GM18907 (cell line): ENCODE results near the gene IL2RA.
"Not testable (repeated sequence)": the region's sequence is repeated elsewhere in the genome, so short reads cannot be mapped to it uniquely, and the experiment has no call there.

Experiments used
- ATAC-seq: cut with Tn5 transposase; IDR thresholded peaks from one replicate; pipeline ENCODE4 v1.9.1; 2021; ENCODE audit warnings: mild to moderate bottlenecking, moderate library complexity; ENCODE audit not compliant: unreplicated experiment

Gene IL2RA

DNA sequence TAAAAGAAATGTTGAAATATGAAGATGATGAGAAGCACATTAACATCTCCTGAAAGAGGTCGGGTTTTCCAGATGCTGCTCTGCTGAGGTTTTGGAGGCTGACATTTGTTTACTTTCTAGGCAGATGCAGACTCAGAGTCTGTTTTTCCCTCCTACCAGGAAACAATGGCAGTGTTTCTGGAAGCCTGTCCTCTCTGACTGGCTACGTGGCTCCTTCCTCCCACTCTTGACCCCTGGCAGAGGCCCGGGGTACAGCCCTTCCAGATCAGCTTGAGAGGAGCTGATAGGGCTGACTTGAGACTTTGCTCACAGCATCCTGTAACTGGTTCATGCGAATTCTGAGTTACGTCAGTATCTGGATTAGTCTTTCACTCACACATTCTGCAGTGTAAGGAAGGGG lies 43.7 kb downstream of the IL2RA start:
- ATAC-seq: no peak

DNA sequence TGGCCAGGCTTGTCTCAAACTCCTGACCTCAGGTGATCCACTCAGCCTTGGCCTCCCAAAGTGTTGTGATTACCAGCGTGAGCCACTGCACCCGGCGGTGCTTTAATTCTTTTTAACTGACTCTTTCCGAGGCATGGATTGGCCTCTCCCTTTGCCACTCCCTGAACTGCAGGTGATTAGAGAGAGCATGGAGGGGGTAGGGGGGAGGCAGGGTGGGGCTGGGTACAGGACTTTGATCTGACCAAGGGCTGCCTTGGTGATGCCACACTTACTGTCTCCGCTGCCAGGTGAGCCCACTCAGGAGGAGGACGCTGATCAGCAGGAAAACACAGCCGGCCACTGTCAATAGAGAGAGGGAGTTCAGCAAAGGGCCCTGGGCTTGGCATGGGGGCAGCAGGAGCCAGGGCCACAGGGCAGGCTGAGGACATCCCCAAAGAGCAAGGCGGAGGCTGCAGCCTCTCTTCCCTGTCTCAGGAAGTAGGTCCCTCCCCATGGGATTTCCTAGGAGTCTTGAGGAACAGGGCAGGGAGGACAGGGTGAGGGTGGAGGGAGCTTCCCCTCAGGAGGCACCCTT lies 44.3 kb downstream of the IL2RA start:
- no peak for ATAC-seq

GRCh38 chr10:6014241-6014761 lies 47.9 kb downstream of the IL2RA start:
- ATAC-seq: no peak

GRCh38 chr10:6013413-6014192 lies 48.6 kb downstream of the IL2RA start:
- ATAC-seq: no peak

DNA sequence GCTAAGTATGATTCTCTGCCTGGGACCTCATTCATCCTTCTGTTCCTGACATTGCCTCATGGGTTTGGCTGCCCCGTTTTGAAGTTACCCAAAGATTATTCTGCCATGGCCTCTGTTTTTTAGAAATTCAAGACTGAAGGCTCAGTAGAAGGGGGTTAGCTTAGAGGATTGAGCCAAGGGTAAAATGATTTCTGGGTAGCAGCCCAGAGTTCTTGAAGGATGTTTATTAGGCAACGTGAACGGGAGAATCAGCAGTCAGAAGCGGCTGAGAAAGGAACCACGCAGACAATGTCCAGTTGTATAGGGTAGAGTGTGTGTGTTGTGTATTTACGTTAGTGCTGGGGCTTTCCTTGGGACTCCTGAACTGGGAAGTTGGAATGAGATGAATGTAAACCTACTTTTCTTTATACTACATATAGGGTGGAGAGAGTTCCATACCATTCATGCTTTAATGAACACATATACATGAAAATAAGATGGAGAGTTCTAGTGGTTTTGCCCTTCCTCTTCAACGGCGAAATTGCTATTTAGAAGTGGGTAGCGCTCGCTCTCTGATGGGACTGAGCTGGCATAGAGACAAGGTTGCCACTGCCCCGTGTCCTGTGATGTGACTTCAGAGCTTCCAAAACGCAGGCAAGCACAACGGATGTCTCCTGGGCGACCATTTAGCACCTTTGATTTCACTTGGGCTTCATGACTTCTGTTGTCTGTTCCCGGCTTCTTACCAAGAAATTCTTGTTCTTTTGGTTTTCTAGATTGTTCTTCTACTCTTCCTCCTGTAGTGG lies 49.9 kb downstream of the IL2RA start:
- no peak for ATAC-seq

- no peak for ATAC-seq
These were observed 50.6 kb downstream of the IL2RA start for GRCh38 chr10:6011558-6011957.

- ATAC-seq: no peak
These were observed 51.6 kb downstream of the IL2RA start for GRCh38 chr10:6010569-6010968.

DNA sequence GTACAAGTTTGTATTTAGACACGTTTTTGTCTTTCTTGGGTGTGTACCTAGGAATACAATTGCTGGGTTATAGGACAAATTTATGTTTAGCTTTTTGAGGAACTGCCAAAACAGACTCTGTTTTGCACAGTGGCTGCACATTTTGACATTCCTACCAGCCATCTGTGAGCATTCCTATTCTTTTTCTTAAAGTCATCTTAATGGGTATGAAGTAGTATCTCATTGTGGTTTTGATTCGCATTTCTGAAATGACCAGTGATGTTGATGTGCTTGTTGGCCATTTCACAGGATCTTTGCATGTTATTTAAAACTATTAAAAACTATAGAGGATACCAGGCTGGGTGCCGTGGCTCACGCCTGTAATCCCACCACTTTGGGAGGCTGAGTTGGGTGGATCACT lies 52.2 kb downstream of the IL2RA start:
- ATAC-seq: no peak

GRCh38 chr10:6009150-6009549 lies 53.0 kb downstream of the IL2RA start:
- no peak for ATAC-seq

DNA sequence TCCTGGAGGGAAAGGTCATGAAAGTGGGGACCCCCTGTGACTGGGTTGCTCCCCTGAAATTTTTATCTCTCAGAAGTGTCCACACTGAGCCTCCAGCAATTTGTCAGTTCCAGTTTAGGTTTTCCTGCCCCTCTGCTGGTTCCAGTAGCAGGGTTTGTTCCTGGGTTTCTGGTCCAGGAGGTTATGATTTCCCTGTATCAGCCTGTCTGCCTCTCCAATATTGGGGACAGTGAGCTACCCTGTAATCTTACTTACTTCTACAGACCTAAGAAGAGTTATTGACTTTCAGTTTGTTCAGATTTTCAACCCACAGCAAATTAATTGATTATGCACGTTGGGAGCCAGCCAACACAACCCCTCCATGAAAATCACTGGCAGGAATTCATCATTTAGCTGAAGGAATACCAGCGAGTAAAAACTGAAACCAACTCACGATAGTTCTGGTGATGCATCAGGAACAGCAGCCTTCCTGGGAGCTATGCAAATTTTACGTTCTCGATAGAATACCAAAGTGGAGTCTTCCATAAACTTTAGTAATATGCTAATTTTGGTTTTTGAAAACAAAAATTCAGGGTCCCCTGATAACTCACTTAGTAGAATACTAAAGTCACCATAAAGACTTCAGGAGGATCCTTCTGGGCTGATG lies 53.5 kb downstream of the IL2RA start:
- no peak for ATAC-seq

- ATAC-seq: no peak
These were observed 55.2 kb downstream of the IL2RA start for GRCh38 chr10:6006991-6007390.

- no peak for ATAC-seq
These were observed 55.6 kb downstream of the IL2RA start for GRCh38 chr10:6006546-6006945.

- ATAC-seq: no peak
These were observed 56.2 kb downstream of the IL2RA start for GRCh38 chr10:6005856-6006395.

- ATAC-seq: not testable (repeated sequence)
These were observed 56.9 kb downstream of the IL2RA start for GRCh38 chr10:6005161-6005804.

DNA sequence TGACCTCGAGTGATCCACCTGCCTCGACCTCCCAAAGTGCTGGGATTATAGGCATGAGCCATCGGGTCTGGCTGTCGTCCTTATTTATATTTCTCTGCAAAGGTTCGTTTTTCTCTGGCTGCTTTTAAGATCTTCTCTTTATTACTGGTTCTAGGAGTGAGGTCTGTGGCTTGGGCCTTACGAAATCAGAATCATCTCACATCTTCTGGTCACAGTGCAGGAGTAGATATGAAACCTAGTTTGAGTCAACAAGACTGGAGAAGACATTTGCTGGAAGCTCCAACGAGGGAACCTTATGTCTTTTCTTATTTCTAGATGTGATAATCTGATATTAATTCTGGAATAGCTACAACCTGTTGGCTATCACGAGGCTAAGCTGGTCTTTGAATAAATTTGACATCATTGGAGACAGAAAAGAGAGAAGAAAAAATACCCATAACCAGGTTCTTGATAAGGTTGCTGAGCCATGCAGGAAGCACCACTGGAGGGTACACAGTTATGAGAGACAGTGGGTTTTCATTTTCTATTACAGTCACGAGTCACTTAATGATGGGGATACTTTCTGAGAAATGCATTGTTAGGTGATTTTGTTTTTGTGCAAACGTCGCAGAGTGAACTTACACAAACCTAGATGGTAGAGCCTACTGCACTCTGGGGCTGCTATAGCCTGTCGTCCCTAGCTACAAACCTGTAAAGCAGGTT lies 59.2 kb downstream of the IL2RA start:
- peak; percentile 65 for ATAC-seq

GRCh38 chr10:5999440-6000165 lies 62.6 kb downstream of the IL2RA start:
- ATAC-seq: no peak

GRCh38 chr10:5996696-5997095 lies 65.5 kb downstream of the IL2RA start:
- ATAC-seq: no peak

DNA sequence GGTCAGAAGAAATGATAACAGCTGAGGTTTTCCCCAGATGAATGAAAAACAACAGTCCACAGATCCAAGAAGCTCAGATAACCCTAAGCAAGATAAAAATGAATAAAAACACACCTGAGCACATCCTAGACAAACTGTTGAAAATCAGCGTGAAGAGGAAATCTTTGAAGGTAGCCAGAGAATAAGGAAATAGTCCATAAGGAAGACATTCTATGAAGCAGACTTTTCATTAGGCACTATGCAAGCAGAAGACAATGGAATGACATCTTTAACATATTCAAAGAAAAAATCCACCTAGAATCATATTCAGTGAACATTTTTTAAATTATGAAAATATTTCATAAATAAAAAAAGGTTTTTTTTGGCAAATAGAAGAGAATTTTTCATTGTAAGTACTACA lies 69.8 kb downstream of the IL2RA start:
- ATAC-seq: no peak

GRCh38 chr10:5991708-5992107 lies 70.5 kb downstream of the IL2RA start:
- no peak for ATAC-seq
